GM12878 (cell line): Measurements from ENCODE around the gene NR6A1. TPM values are rescaled to one million over a fixed set of nuclear protein-coding genes. Genes with fewer than 3 reads are reported as not detected.

Experiments used
- ATF3 ChIP-seq: IDR thresholded peaks from 2 replicates; pipeline ENCODE4 v1.6.1; 2011; ENCODE audit warnings: low read depth, mild to moderate bottlenecking, low read length, moderate library complexity, borderline replicate concordance; ENCODE audit errors: extremely low read depth
- BCL11A ChIP-seq: IDR thresholded peaks from 2 replicates; pipeline ENCODE4 v1.6.1; 2011; ENCODE audit warnings: low read depth, low read length
- BCL3 ChIP-seq: IDR thresholded peaks from 2 replicates; pipeline ENCODE4 v1.6.1; 2011; ENCODE audit warnings: borderline replicate concordance, low read depth, mild to moderate bottlenecking, moderate library complexity, low read length; ENCODE audit not compliant: insufficient read depth, poor library complexity, severe bottlenecking
- BRCA1 ChIP-seq: IDR thresholded peaks from 2 replicates; pipeline ENCODE4 v1.6.1; 2011; ENCODE audit warnings: low read depth, low read length, improper control_type of control experiment
- CBFB ChIP-seq: IDR thresholded peaks from 2 replicates; pipeline ENCODE4 v1.6.1; 2016; ENCODE audit warnings: antibody characterized with exemption, low read depth
- CBX3 ChIP-seq: fragments of 200-600 bp; sonication (generic); IDR thresholded peaks from 2 replicates; pipeline ENCODE4 v1.6.1; 2016; ENCODE audit warnings: low read depth, borderline replicate concordance
- CBX5 ChIP-seq: sonication (generic); IDR thresholded peaks from 2 replicates; pipeline ENCODE4 v1.6.1; 2016; ENCODE audit warnings: low read depth, moderate library complexity, mild to moderate bottlenecking, inconsistent platforms
- CHD4 ChIP-seq: fragments of 200-600 bp; sonication (generic); IDR thresholded peaks from 2 replicates; pipeline ENCODE4 v1.6.1; 2016; ENCODE audit warnings: mild to moderate bottlenecking
- CREB1 ChIP-seq: IDR thresholded peaks from 2 replicates; pipeline ENCODE4 v1.6.1; 2012; ENCODE audit warnings: low read depth, mild to moderate bottlenecking, inconsistent platforms
- ELK1 ChIP-seq: IDR thresholded peaks from 2 replicates; pipeline ENCODE4 v1.6.1; 2012; ENCODE audit warnings: low read depth, low read length, improper control_type of control experiment
- ESRRA ChIP-seq: IDR thresholded peaks from 2 replicates; pipeline ENCODE4 v1.6.1; 2012; ENCODE audit warnings: mild to moderate bottlenecking, low read length, improper control_type of control experiment
- FOS ChIP-seq: IDR thresholded peaks from 3 replicates; pipeline ENCODE4 v1.6.1; 2011; ENCODE audit warnings: borderline replicate concordance; ENCODE audit not compliant: insufficient read length; ENCODE audit errors: extremely low read depth
- KLF5 ChIP-seq: fragments of 450-650 bp; IDR thresholded peaks from 2 replicates; pipeline ENCODE4 v1.6.1; 2014; ENCODE audit warnings: mild to moderate bottlenecking; ENCODE audit not compliant: partially characterized antibody
- MEF2A ChIP-seq: IDR thresholded peaks from 2 replicates; pipeline ENCODE4 v1.6.1; 2011; ENCODE audit warnings: low read depth, mild to moderate bottlenecking, low read length, moderate library complexity; ENCODE audit not compliant: insufficient read depth
- MYB ChIP-seq: fragments of 150-350 bp; IDR thresholded peaks from 2 replicates; pipeline ENCODE4 v1.6.1; 2014; ENCODE audit warnings: mild to moderate bottlenecking, low read depth, low read length, borderline replicate concordance
- NBN ChIP-seq: fragments of 450-650 bp; IDR thresholded peaks from 2 replicates; pipeline ENCODE4 v1.6.1; 2016
- NKRF ChIP-seq: fragments of 450-650 bp; conservative IDR thresholded peaks from 2 replicates; pipeline ENCODE4 v1.6.1; 2017; ENCODE audit warnings: mild to moderate bottlenecking, moderate library complexity
- TBL1XR1 ChIP-seq: IDR thresholded peaks from 2 replicates; pipeline ENCODE4 v1.6.1; 2012; ENCODE audit warnings: low read depth, low read length, improper control_type of control experiment
- YY1 ChIP-seq: IDR thresholded peaks from 2 replicates; pipeline ENCODE4 v1.6.1; 2011; ENCODE audit warnings: low read depth, mild to moderate bottlenecking, low read length
- ZBTB40 ChIP-seq: fragments of 450-650 bp; IDR thresholded peaks from 2 replicates; pipeline ENCODE4 v1.6.1; 2016; ENCODE audit warnings: mild to moderate bottlenecking, moderate library complexity, borderline replicate concordance
- polyA plus RNA-seq, 11 experiments: library from polyadenylated mRNA; depleted of rRNA in 4 of 11; unstranded in 6 of 11; stranded (reverse) in 5 of 11; fragments of >200 nt; fragmentation: Nextera tagmentation in 4 of 11; fragmentation: Illumina TruSeq in 1 of 11; extraction: Ambion mirVana in 4 of 11; extraction: Trizol in 1 of 11; gene quantifications; 1 replicate in 1 of 11; 2 replicates in 10 of 11; pipeline versions ENCODE4 v1.2.1 to v1.2.3, GENCODE V29; 2011 to 2016; ENCODE audit warnings: inconsistent platforms in 2 of 11, missing spikeins in 2 of 11, low read depth in 1 of 11
- total RNA-seq, 4 experiments: library from RNA; depleted of rRNA in 3 of 4; stranded (reverse); fragments of >200 nt in 3 of 4; fragmentation: Illumina TruSeq in 1 of 4; extraction: Trizol in 1 of 4; gene quantifications; 2 replicates each; pipeline versions ENCODE4 v1.2.1 to v1.2.3, GENCODE V29; 2013 to 2021

NR6A1 gene
- total and polyA plus RNA-seq, 10 of the 15 experiments (the other 5 are each of a cell fraction or from before 2014, with no cell fraction given), result 1.2 to 9.2 (median 4.6) TPM

- no peak for TF ChIP-seq NKRF
- TF ChIP-seq CBX3, result no peak
- no peak for TF ChIP-seq ELK1
- no peak for TF ChIP-seq FOS
- no peak for TF ChIP-seq MEF2A
- TF ChIP-seq CBX5, result no peak
- no peak for TF ChIP-seq BRCA1
- TF ChIP-seq YY1, result no peak
- no peak for TF ChIP-seq CBFB
- TF ChIP-seq TBL1XR1, result no peak
- no peak for TF ChIP-seq ZBTB40
- TF ChIP-seq CHD4, result no peak
- no peak for TF ChIP-seq CREB1
- peak; percentile 91 for TF ChIP-seq NBN
- no peak for TF ChIP-seq BCL11A
- TF ChIP-seq MYB, result no peak
- peak; percentile 20 for TF ChIP-seq KLF5
- peak; percentile 87 for TF ChIP-seq BCL3
- TF ChIP-seq ATF3, result no peak
- 0 out of 2 replicates have a peak, but pooled peaks have one; percentile 26 for TF ChIP-seq ESRRA
Measured at GRCh38 chr9:124621371-124622328, 149.5 kb downstream of the NR6A1 start (continued).
